NCI-H146 treated with DMSO at 0.1 percent for 48 hours (cell line): ENCODE measurements around the gene IQGAP2.

Source experiments
- DNase-seq: peaks from one replicate; lab custom pipeline; 2025; ENCODE audit not compliant: unreplicated experiment; lab: John Stamatoyannopoulos, UW

IQGAP2 gene

DNA sequence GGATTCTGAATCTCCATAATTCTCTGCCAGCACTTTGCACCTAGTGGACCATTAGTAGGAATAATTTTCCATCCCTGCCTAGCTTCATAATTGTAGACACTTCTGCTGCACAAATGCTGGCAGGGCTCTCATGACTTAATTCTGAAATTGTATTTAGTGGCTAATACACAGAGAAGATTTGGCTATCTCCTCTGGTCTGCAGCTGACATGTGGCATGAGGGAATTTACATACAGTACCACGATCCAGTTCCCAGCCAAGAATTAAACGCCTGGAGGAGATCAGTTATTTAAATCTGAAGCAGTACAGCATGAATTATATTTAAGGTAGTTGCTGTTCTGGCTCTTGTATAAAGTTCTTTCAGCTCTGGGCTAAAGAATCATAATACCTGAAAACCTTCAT, 46.5 kb downstream of the IQGAP2 start:
- no peak for DNase-seq

DNA sequence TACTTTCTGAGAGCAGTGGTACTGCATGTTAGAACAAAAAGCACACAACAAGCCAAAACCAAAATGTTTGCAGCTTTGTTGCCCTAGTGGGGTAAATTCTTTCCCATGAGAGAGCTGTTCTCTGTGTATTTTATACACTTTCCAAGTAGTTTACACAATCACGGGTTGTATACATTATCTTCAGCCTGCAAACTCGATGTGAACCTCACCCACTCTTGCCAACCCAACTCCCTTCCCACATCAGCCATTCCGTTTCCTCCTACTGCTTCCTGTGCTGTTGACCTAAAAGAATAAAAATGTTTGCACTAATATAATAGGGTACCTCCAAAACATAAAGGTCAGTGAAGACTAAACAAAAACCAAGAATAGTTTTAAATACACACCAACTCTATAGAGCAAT, 47.0 kb downstream of the IQGAP2 start:
- DNase-seq: no peak

DNA sequence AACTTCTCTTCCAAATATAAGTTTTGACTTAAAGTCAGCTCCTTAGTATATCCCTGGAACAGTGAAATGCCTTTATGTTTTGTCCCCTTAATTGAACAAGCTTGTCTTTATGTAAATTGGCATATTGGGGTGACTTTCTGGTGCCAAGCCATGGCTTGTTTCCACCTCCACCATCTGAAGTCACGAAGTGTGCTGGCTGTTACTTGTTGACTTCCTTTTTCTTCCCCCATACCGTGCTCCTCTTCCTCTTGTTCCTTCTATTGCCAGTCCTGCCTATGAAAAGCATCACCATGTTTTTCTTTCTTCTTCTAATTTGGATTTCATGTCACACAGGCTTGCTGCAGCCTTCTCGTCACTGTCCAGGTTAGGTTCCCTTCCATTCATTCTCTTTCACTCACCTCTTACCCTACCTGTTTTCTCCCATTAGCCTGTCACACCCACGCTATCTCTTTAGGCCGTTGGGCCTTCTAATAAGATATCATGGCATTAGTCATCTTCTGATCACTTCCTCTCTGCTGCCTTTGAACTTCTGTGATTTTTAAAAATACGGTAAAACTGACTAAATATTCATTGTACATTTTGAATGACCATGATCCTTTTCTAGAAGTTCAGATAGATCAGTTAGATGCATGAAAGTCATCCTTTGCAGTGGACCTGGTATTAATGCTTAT, 48.1 kb downstream of the IQGAP2 start:
- DNase-seq: no peak

DNA sequence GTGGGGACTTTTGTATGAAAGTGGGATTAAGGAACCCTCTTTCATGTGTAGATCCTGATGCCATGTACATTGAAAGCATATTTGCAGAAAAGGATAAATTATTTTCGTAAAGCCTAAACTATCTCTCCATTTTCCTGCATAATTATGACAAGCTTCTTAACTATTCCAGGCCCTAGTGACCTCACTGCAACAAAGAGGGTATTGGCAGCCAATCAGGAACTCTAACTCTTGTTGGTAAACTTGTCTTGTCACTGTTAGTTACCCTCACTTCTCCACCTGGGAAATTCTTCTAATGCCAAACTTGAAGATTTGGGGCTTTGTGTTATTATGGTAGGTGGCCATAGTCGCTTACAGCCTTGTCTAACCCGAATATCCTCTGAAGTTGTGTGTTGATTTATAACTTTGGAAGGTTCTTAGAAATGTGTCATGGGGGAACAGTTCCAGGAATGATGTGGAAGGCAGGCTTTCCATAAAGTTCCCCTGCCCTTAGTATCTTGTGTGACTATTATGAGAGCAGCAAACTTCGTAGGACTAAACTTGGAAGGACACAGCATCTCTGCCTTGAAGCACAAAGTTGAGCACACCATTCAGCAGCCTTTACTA, 52.5 kb downstream of the IQGAP2 start:
- no peak for DNase-seq

DNA sequence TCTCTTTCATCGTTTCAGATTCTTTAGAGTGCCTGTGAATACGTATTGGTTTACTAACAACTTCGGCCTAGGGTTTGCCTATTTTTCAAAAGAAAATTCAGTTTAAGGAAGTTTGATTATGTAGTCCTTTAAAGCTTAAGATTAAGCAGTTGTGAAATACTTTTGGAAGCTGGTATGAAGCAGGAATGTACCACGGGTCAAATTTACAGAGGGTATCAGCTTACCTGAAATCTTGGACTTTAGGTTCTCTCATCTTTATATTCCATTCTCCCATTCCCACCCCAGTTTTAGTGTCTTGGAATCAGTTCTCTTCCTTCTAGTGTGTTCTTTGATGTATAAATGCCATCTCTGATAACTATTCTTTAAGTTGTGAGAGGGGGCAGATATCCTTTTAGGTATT, 53.2 kb downstream of the IQGAP2 start:
- DNase-seq: no peak

DNA sequence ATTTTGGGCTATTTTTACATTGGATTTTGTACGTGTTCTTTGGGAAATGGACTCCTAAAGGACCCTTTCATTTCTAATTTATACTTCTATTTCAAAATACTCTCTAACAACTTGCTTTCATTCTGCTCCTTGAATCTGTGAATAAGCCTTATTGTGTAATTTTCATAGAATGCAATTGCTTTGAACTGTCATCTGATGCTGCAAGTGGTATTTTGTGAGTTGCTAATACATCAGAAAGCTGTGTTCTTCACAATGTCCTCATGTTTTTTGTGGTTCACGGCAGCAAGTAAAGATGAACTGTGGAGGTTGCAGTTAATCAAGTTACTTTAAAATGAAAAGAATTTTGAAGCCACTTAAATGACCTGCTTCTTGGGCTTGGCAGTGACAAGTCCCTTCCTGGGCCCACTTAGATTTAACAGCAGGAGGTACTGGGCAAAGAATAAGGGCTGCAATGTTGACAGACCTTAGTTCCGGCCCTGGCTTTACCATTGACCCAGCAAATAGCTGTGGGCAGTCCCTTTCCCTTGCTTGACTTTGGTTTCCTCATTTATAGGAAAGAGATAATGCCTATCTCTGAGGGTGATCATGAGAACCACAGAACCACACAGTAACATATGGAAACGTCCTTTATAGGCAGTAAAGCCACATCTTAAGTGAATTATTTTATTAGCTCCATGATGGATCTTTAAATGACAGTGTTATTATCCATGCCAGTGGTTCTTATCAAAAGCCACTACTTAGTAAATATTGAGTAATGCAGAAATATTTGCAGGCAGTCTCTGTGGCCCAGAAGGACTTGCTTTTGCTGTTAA, 54.8 kb downstream of the IQGAP2 start:
- no peak for DNase-seq

DNA sequence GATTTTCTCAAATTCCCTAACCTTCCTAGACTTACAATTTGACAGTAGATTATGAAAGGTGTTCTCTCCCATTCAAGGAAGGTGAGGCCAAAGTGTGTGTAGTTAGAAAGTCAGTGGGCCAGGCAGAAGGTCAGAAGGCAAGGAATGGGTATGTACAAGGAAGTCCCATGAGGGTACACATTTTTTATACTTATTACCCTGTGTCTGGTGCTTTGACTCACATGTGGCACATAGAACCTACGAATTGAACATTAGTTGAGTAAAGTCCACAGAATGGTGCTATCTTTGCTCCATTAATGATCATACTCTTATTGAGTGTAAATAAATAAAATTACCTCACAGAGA, 55.4 kb downstream of the IQGAP2 start:
- no peak for DNase-seq

DNA sequence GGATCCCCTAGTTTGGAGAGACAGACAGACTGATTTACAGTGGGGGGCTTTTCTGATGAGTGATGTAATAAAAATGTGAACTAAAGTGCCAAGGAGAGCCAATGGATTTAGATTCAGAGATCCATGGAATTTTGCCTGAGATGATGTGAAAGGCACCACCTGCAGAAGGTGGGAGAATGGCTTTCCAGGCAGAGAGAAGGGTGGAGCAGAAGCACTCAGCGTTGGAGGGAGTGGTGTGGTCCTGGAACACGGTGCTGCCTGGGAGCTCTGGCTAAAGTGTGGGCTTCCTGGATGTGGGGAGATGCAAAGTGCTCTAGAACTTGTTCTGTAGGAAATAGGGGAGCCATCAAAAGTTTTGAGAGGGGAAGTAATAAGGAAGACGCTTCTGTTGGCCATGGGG, 57.0 kb downstream of the IQGAP2 start:
- DNase-seq: no peak

DNA sequence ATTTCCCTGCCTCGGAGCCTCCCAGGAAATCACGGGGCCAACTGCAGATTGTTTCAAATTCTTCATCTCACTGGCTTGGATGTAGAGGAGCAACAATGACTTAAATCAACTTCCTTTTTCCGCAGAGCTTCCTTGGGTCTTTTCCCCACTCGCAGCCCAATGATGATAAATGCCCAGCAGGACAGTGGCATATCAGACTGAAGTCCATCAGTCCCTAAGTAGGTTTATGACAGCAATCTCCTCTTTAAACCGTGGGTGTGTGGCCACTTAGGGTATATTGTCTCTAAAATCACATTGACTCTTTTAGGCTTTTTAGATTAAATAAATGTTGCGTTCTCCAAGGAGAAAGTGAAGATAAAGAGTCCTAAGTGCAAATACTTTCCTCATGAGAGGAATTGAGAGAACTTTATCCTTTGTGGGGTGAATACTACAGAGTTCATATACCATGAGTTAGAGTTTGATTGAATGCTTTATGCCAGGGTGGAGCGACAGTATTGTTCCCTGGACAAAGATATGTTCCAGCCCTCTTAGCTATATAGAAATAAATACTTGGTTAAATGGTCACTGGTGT, 59.1 kb downstream of the IQGAP2 start:
- DNase-seq: no peak

DNA sequence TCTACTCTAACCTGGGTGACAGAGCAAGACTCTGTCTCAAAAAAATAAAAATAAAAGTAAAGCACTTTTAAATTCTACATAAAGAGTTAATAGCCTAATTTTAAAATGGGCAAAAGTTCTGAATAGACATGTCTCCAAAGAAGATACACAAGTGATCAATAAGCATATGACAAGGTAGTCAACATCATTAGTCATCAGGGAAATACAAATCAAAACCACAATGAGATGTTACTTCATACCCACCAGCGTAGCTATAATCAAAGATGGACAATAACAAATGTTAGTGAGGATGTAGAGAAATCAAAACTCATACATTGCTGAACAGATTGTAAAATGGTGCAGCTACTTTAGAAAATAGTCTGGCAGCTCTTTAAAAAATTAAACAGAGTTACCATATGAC, 64.1 kb downstream of the IQGAP2 start:
- DNase-seq: no peak

DNA sequence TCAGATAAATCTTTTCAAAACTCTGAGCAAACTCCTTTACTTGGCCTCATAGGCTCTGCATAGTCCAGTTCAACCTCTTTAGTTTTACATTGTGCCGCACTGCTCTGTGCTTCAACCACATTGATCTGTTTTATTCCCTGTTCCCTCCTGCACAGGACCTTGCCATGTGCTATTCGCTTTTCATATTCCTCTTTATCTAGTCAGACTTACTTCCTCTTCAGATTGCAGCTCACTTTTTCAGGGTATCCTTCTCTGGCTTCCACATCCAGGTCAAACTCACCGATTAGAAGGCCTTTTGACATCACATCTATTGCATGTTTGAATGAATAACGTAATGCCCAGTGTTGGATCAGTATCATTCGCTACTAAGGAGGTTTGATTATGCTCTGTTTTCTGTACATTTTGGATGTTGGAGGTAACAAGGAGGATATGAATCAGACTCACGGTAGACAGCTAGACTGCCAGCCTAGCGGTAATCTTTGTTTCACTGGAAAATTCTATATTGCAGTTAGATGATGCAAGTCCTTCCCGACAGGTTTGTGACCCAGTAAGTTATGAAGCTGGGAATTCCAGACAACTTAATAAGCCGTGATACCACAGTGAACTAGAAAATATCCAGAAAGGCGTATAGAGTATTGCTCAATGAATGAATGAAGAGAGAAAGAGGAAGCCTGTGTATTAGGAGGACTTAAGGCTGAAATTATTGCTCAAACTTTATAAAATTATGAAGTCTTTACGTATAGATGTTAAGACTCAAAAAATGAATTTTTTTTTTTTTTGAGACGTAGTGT, 65.7 kb downstream of the IQGAP2 start:
- DNase-seq: no peak

DNA sequence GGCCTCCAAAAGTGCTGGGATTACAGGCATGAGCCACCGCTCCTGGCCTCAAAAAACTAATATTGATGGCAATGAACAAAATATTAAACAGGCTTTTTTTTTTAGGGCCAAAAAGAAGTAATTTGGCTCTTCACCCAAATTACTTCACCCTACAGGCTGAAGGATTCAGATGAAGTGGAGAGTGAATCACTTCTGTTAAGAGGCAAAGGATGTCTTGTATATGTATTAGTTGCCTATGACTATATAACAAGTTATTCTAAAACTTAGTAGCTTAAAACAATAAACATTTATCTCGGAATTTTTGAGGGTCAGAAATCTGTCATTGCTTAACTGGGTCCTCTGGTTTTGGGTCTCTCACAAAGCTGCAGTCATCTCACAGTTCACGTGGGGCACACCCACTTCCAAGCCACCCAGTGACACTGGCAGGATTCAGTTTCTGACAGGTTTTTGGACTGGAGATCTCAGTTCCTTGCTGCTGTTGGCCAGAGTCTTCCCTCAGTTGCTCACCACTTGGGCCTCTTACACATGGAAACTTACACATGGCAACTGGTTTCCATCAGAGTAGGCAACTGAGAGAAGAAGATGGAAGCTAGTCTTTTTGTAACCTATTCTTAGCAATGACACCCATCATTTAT, 66.7 kb downstream of the IQGAP2 start:
- no peak for DNase-seq

DNA sequence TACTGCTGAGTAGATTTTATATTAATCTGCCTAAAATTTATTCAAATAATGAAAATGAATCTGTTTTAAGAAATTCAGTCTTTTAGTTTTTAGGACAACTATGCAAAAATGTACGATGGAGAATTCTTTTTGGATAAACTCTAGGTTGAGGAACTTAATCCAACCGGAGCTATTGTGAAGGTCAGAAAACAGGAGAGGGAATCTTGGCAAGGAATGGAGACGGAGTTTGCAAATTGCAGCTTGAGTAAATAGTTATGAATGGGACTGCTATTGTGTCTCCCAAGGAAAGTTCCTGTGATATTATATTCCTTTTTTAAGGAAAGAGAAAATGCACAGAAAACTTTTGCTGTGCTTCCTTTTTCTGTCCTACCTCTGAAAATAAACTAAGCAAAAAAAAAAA, 67.9 kb downstream of the IQGAP2 start:
- no peak for DNase-seq

DNA sequence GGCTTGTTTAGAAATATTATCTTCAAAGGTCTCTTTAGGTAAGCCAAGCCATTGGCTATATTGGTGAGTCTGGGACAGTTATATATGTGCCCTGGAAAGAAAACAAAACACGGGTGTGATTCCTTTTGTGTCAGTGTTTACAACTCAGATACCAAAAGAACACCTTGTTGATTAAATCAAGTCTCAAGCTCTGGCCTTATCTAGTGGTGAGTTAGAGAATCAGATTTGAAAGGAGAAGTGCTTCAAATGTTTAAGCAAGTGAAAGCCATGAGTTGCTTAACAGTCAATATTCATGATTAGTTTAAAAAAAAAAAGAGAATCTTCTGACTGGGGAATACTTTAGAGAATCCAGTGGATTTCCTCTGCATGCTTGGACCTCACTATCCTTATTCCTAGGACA, 68.3 kb downstream of the IQGAP2 start:
- DNase-seq: no peak

DNA sequence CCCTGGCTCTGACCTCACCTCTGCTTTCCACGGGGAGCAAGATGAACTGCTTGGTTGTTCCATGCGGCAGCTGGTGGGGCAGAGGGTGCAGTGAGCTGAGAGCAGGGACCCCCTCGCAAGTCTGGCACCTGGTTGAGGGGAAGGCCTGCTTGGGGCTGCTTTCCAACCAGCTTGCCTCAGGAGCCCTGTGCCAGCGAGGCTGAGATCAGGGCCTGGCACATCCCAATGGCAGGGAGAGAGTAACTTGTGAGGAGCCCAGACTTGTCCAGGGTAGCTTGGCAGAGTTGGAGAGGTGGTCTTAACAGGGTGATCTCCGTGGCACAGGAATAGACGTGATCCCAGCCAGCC, 68.9 kb downstream of the IQGAP2 start:
- no peak for DNase-seq

DNA sequence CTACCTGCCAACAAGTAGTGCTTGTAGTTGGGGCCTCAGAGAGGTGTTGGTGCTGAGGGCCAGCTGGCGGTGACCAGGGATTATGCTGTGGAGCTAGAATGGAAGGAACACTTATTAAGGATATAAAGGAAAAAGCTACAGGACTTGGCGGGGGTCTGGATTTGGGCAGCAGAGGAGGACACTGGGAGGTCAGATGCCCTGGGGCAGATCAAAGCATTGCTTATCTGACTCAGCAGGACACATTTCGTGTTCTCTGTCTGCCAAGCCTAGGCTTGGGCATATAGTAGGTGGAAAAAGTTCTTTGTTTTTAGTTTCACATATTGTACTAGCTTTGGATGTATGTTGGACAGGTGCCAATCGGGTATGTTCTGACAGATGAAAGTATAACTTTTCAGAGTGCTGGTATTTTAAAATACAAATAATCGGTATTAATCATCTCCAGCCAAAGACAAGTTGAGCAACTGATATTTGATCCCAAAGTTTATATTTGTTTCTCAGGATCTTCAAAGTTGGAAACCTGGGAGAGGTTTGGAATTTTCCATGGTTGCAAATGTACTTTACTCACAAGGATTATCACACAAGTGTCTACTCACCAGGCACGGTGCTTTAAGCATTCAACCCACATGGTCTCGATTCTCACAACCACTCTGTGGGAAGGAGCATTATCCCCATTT, 69.4 kb downstream of the IQGAP2 start:
- DNase-seq: no peak

DNA sequence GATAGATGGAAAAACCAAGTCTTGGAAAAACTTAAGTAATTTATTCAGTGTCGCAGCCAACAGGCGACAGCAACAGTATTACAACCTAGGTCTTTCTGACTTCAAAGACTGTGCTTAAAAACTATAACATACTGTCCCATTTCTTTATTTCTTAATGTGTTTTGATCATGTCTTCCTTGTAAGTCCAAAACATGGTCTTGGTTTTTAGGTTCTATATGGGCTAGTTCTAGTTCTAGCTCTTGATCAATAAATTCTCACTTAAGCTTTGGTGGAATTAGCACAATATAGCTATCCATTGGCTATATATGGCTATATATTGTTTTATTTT, 69.9 kb downstream of the IQGAP2 start:
- DNase-seq: no peak

DNA sequence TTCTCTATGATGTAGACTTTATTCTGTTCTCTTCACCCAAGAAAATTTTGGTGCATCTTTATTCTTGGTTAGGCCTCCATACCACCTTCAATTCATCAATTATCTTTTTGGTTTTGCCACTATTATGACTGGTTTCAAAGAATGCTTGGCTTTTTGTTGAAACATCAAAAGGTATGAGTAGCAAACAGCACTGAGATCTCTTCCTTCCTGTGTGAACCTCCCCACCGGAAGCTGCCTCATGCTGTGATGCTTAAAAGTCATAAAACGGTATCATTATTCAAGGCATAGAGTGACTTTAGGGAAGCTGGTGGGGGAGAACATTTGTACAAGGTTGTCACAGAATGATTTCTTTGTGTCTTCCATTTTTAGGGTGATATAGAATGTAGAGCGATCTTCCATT, 70.6 kb downstream of the IQGAP2 start:
- no peak for DNase-seq

DNA sequence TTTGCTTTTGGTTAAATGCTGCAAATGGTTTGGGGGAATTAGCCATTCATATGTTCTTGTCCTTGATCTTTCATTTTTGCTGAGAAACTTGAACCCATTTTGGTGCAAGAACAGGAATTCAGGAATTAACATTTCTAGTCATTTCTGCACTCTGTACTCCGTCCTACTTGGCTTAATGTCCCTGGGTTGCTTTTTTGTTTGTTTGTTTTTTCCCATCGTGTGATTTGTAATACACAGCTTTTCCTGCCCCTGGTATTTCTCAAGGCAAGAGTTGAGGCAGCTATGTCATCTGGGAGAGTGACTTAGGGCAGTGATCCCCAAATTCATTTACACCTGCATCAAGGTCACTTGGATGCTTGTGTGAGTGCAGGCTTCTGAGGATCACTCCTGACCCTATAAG, 71.3 kb downstream of the IQGAP2 start:
- no peak for DNase-seq

DNA sequence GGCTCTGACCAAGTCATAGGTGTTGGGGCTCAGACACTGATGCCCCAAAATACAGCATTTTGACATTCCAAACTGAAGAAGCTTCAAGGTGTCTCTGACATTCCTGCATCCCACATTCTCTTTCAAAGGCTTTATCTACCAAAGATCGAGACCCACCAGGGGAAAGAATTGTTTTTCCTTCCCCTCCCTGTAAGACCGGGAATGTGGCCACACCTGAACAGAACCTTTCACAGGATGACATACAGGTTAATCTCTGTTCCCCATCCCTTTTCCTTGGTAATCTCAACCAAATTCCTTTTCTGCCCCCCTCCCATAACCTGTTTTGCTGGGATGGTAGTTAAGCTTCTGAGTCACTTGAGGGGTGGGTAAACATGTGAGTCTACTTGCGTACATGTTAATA, 72.3 kb downstream of the IQGAP2 start:
- no peak for DNase-seq

DNA sequence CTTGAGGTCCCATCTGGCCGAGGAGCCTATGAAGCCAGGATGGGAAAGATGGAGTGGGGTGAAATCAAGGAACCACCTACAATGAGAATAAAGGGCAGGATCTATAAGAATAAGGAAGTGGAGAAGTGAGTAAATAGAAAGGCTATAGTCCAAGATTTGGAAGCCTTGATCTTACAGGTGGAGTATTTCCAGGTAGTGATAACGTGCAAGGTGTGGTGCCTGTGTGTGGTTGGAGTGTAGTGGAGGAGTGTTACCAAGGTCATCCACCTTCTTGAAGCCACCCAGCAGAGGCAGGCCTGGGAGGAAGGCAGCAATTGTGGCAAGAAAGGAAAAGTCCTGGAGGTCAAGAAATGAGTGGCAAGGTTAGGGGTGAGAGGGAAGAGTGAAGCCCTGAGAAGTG, 72.9 kb downstream of the IQGAP2 start:
- DNase-seq: no peak
